Activated naive CD4-positive, alpha-beta T cell treated with anti-CD3 and anti-CD28 coated beads for 36 hours (primary cell): ENCODE measurements around the gene SORCS1. TPM values are rescaled to one million over a fixed set of nuclear protein-coding genes. Genes with fewer than 3 reads are reported as not detected.

ENCODE experiments used
- CTCF ChIA-PET: fragments of 350-600 bp; sonication (Branson Sonifier 250); formaldehyde crosslinking; loops from one replicate; lab custom pipeline; 2021; ENCODE audit warnings: antibody characterized with exemption; lab: Charles Lee
- DNase-seq: peaks from one replicate; pipeline ENCODE4 v3.0.0-alpha.2; 2020
- H3K27ac Mint-ChIP-seq: one replicate; pipeline ENCODE4 v1.8.0; 2021; ENCODE audit warnings: mild to moderate bottlenecking, mixed read lengths
- H3K27me3 Mint-ChIP-seq: one replicate; pipeline ENCODE4 v1.8.0; 2021; ENCODE audit warnings: low read depth, mixed read lengths
- H3K36me3 Mint-ChIP-seq: one replicate; pipeline ENCODE4 v1.8.0; 2021; ENCODE audit warnings: low read depth, mixed read lengths
- H3K4me1 Mint-ChIP-seq: one replicate; pipeline ENCODE4 v1.8.0; 2021; ENCODE audit warnings: low read depth, mixed read lengths
- H3K4me3 Mint-ChIP-seq: one replicate; pipeline ENCODE4 v1.8.0; 2021; ENCODE audit warnings: mild to moderate bottlenecking, moderate library complexity, mixed read lengths
- H3K9me3 Mint-ChIP-seq: one replicate; pipeline ENCODE4 v1.8.0; 2021; ENCODE audit warnings: mixed read lengths
- intact Hi-C: fragments of 100-400 bp; cut with micrococcal nuclease; formaldehyde crosslinking; loops from one replicate; pipeline ENCODE4 v1.15.1; 2023
- total RNA-seq, 2 experiments: library from RNA; stranded (reverse); gene quantifications; one replicate each; pipeline ENCODE4 v1.2.3, GENCODE V29; 2021

SORCS1 gene
- total RNA-seq, 2 experiments from 2014 or later = not detected

DNA sequence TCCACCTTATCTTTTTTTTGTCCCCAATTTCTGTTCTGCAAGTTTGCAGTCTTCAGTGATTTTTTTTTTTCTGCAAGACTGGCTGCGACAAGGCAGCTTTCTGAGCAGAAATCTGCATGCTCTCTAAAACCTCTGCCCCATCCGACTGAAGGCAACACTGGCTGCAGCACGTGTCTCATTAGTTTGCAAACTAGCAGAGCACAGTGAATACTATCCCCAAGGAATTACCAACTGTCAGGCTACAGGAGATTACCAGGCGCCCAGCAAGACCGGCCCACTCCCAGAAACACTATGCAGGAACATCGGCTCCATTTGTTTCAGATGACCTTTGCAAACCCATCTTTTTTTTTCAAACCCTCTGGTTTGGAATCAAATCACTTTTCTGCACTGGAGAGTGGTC, 538.8 kb downstream of the SORCS1 start:
- DNase-seq = no peak
- Mint-ChIP-seq H3K4me3 (no peak overlapping the region), H3K27me3 (peaks cover 3% of the 10 kb centered on the region), H3K27ac (no peak overlapping the region), H3K36me3 (no peaks in the 10 kb centered on the region), H3K9me3 (no peaks in the 10 kb centered on the region), H3K4me1 (no peaks in the 10 kb centered on the region)
- intact Hi-C loops = loop anchor here (2.0 to 10.0 kb wide), 2 partner anchors 79 to 1919 kb away; no protein-coding TSS in a partner anchor
- CTCF ChIA-PET = interaction anchor here (0.6 to 1.5 kb wide), 4 partner anchors 40 to 895 kb away, joined by 3 to 4 read pairs (median 4); no protein-coding TSS in a partner anchor

DNA sequence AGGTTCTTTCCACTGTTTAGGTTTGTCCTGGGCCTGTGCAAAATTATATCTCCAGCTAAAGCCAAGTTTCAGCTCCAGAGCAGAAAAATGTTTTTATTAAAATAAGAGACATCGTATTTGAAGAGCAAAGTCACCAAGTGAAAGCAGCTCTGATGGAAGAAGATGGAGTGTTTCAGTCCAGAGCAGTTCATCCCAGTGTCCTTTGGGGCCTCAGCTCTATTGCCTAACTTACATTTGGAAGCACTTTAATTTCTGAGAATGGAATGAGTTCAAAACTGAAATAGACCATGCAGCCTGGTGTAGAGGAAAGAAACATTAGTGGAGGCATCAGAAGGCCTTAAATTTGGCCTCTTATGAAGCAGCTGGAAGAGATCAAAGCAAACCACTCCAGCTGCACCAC, 545.2 kb downstream of the SORCS1 start:
- CTCF ChIA-PET = no interaction called here
- no peaks in the 10 kb centered on the region for H3K27me3 Mint-ChIP-seq
- H3K4me1 Mint-ChIP-seq = no peaks in the 10 kb centered on the region
- H3K36me3 Mint-ChIP-seq = no peaks in the 10 kb centered on the region
- H3K27ac Mint-ChIP-seq = no peak overlapping the region
- H3K9me3 Mint-ChIP-seq = no peaks in the 10 kb centered on the region
- H3K4me3 Mint-ChIP-seq = no peak overlapping the region
- intact Hi-C loops = no loop called here
- no peak for DNase-seq

DNA sequence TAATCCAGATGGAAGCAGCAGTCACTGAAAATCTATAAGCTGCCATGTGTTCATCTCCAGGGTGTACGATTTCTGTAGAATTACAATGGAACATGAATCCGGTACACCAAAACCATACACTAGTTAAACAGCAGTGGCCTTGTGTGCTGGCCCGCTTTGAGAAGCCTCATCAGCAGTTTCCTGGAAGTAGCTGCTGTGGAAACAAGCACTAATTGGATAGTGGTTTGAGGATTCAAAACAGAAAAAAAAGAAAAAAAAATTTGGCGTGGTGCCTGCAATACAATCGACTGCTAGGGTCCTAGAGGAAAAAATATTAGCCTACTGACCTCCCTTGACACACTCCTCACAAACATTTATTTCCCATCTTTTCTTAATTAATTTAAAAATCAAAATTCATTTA, 545.9 kb downstream of the SORCS1 start:
- no peak for DNase-seq
- H3K36me3 Mint-ChIP-seq = no peaks in the 10 kb centered on the region
- H3K9me3 Mint-ChIP-seq = no peaks in the 10 kb centered on the region
- no peaks in the 10 kb centered on the region for H3K27me3 Mint-ChIP-seq
- H3K4me3 Mint-ChIP-seq = no peak overlapping the region
- H3K4me1 Mint-ChIP-seq = no peaks in the 10 kb centered on the region
- CTCF ChIA-PET = no interaction called here
- intact Hi-C loops = no loop called here
- H3K27ac Mint-ChIP-seq = no peak overlapping the region

DNA sequence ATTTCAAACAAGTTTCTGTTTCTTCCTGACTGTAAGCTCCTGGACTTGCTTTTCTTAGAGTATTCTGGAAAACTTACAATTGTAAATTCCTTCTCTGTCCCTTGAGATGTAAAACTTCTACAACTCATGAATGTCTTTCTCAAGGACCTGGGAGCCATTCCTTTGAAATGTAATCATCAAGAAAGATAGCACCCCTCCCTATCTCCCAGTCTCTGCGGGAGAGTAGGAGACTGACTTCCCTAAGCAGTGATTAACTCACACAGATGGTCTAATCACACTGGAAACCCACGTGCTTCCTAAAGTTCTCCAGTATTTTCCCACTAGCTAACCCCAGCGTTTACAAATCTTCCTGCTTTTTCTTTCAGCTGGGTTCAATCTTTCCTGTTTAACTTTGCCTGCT, 549.4 kb downstream of the SORCS1 start:
- no peaks in the 10 kb centered on the region for H3K27me3 Mint-ChIP-seq
- no peak for DNase-seq
- intact Hi-C loops = no loop called here
- no peaks in the 10 kb centered on the region for H3K4me1 Mint-ChIP-seq
- H3K36me3 Mint-ChIP-seq = no peaks in the 10 kb centered on the region
- no peak overlapping the region for H3K27ac Mint-ChIP-seq
- H3K9me3 Mint-ChIP-seq = no peaks in the 10 kb centered on the region
- CTCF ChIA-PET = no interaction called here
- H3K4me3 Mint-ChIP-seq = no peak overlapping the region

DNA sequence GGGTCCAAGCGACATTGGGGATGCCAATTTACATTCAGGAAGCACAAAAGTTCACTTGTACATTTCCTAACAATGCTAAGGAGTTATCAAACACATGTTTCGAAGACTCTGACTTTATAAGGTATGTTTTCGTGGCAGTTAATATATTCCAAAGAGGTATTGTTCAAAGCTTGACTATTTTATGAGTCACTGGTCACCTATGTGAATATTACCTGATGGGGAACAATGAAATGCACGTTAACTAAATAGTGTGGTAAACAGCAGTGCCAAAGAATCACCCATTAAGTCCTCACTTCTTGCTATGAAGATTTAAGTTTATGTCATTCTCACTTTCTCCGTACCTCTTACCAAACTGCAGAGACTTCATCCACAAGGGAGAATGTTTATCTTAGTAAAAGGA, 550.2 kb downstream of the SORCS1 start:
- no peaks in the 10 kb centered on the region for H3K9me3 Mint-ChIP-seq
- no peaks in the 10 kb centered on the region for H3K36me3 Mint-ChIP-seq
- H3K4me1 Mint-ChIP-seq = no peaks in the 10 kb centered on the region
- intact Hi-C loops = no loop called here
- H3K27me3 Mint-ChIP-seq = no peaks in the 10 kb centered on the region
- no peak for DNase-seq
- H3K4me3 Mint-ChIP-seq = no peak overlapping the region
- CTCF ChIA-PET = no interaction called here
- H3K27ac Mint-ChIP-seq = no peak overlapping the region

DNA sequence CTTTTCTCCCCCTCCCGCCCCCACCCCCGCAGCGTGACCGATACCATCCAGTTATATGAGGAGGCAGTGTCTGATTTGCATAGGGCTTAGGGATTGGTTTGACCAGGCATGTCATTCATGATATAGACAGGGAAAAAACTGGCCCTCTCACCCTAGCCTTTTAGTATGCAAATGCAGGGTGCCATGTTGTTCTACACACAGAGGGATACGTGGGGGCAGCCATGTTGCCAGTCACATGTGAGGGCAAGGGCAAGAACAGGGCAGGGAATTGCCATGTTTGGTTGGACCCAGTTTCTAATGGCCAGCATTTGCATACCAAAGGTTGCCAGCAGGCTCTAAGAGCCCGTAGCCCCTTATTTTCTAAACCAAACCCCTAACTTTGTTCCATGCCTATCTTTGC, 552.1 kb downstream of the SORCS1 start:
- H3K36me3 Mint-ChIP-seq = no peaks in the 10 kb centered on the region
- H3K4me3 Mint-ChIP-seq = no peak overlapping the region
- no peaks in the 10 kb centered on the region for H3K27me3 Mint-ChIP-seq
- no peak overlapping the region for H3K27ac Mint-ChIP-seq
- CTCF ChIA-PET = no interaction called here
- no peaks in the 10 kb centered on the region for H3K9me3 Mint-ChIP-seq
- no peaks in the 10 kb centered on the region for H3K4me1 Mint-ChIP-seq
- no peak for DNase-seq
- intact Hi-C loops = no loop called here

DNA sequence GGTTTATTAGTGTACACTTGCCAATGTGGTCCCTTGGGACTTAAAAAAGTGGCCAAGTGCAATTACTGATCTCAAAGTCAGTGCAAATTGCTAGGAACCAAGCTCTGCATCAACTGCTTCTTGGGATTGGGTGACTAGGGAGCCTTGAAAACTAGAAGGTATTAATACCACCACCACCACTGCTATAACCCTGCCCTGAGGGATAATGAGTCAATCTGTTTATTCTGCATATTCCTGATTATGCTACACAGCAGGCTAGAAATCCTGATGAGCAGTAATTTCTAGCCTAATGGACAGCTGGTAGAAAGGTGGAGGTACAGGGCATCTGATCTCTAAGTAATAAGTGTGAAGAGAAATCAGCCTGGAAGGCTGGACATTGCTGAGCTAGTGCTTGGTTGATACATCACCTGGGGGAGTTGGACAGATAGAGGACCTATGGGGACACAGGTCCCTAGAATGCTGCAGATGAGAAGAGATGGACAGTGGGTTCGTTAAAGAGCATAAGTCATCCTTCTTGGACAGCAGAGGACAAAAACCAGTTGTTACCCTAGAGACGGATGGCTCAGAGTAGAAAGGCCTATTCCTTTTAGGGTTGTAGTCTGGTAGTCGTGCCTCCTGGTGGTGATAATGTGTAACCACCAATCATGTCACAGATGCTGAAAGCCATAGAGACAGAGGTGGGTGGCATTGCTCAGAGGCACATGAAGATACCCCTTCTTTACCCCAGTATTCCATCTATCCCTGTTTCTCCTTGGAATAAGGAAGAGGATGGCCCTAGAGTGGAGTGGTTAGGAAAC, 554.8 kb downstream of the SORCS1 start:
- no peaks in the 10 kb centered on the region for H3K4me1 Mint-ChIP-seq
- H3K9me3 Mint-ChIP-seq = no peaks in the 10 kb centered on the region
- CTCF ChIA-PET = no interaction called here
- H3K36me3 Mint-ChIP-seq = no peaks in the 10 kb centered on the region
- H3K27me3 Mint-ChIP-seq = no peaks in the 10 kb centered on the region
- intact Hi-C loops = no loop called here
- H3K27ac Mint-ChIP-seq = no peak overlapping the region
- no peak overlapping the region for H3K4me3 Mint-ChIP-seq
- no peak for DNase-seq

DNA sequence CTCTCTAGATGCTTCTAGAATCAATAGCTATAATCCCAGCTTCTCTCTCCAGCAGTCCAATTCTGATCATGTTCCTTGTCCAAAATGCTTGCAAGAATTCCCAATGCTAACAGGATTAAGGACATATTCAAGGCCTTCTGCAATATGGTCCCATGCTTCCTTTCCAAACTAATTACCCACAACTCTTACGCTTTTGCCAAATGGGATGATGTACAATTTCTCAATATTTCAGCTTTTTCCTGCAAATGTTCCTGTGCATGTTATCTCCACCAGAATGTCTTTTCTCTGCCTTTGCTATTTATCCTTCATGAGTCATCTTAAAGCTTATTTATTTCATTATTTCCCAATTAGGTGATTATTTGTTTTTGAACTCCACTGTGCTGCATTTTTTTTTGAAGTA, 556.4 kb downstream of the SORCS1 start:
- H3K4me1 Mint-ChIP-seq = no peaks in the 10 kb centered on the region
- CTCF ChIA-PET = interaction anchor here (1.0 kb wide), 1 partner anchor 49 kb away, joined by 6 read pairs; no protein-coding TSS in a partner anchor
- no peak overlapping the region for H3K27ac Mint-ChIP-seq
- intact Hi-C loops = no loop called here
- no peak overlapping the region for H3K4me3 Mint-ChIP-seq
- no peaks in the 10 kb centered on the region for H3K9me3 Mint-ChIP-seq
- no peaks in the 10 kb centered on the region for H3K27me3 Mint-ChIP-seq
- no peaks in the 10 kb centered on the region for H3K36me3 Mint-ChIP-seq
- no peak for DNase-seq

DNA sequence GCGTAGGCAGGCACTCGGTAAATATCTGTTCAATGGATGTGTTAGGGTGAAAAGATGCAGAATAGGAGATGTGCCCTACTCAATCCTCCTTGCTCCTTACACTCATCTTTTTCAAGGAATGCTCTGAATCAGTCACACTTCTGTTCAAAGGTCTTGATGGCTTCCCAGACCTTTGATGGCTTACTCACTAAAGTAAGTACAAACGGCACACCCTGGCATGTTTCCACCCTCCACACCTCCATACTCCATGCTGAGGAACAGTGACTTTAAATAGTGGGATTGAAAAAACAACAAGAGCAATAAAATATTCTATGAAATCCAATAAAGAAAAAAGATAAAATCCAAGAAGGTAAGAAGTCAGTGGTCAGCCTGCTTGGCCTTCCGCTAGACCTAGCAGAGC, 569.2 kb downstream of the SORCS1 start:
- CTCF ChIA-PET = no interaction called here

DNA sequence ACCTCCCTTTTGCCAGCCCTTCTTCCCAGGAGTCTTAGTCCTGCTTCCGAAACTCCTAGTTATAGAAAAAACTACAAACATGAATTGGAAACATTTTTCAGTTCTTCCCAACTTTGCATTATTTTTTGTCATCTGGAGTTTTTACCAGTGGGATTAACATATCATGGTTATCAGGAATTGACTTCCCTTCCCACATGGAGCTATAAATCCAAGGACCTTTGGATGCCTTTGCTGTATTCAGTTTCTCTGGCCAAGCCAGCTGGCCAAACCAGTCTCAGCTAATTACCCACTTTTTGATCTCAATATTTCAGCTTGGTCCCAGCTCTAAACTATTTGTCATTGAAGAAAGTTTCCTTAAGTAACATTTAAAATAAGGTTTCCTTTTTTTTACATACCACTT, 570.6 kb downstream of the SORCS1 start:
- Mint-ChIP-seq H3K9me3 (peaks cover 1% of the 10 kb centered on the region), H3K36me3 (no peaks in the 10 kb centered on the region), H3K27me3 (no peaks in the 10 kb centered on the region), H3K4me3 (no peak overlapping the region), H3K4me1 (no peaks in the 10 kb centered on the region), H3K27ac (no peak overlapping the region)
- DNase-seq = no peak
- intact Hi-C loops = no loop called here
- CTCF ChIA-PET = no interaction called here

More for the DNA sequence above, 569.2 kb downstream of the SORCS1 start:
- no peak for DNase-seq
- Mint-ChIP-seq H3K27me3 (no peaks in the 10 kb centered on the region), H3K9me3 (peaks cover 1% of the 10 kb centered on the region), H3K27ac (no peak overlapping the region), H3K4me1 (no peaks in the 10 kb centered on the region), H3K4me3 (no peak overlapping the region), H3K36me3 (no peaks in the 10 kb centered on the region)
- intact Hi-C loops = no loop called here

DNA sequence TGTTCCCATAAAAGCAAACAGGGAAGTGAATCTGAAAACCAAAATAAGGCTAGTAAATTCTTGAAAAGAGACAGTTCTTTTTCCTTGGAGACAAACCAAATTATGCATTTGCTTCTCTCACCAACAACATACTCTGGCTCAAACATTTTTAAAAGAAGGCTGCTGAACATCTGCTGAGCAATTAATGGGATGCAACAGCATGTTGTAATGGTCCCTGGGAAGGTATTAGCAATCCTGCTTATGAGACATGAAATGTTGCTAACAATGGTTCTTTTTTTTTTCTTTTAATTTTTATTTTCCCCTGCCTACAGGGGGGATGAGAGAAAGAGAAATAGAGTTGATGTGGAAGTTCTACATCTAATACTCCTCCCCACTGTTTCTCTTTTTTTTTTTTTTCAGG, 572.1 kb downstream of the SORCS1 start:
- H3K36me3 Mint-ChIP-seq = no peaks in the 10 kb centered on the region
- no peak overlapping the region for H3K27ac Mint-ChIP-seq
- DNase-seq = no peak
- intact Hi-C loops = no loop called here
- no peak overlapping the region for H3K4me3 Mint-ChIP-seq
- CTCF ChIA-PET = no interaction called here
- H3K9me3 Mint-ChIP-seq = peaks cover 1% of the 10 kb centered on the region
- no peaks in the 10 kb centered on the region for H3K27me3 Mint-ChIP-seq
- H3K4me1 Mint-ChIP-seq = no peaks in the 10 kb centered on the region

DNA sequence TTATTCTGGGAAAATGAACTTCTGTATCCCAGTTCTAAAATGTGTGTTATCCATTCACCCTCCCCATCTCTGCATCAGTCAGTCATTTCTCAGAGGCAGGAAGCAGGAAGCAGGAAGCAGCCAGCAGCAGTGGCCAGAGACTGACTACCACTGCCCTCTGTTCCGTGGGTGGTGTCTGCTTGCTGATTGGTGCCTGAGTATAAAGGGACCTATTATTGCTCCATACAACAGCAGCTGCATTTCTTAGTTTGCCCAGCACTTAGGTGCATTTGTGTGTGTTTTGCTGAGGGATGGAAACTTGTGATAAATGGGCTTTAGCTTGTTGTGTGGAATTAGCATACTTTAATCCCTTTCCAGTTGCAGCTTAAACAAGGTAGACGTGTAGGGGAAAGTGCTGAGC, 582.2 kb downstream of the SORCS1 start:
- intact Hi-C loops = no loop called here
- CTCF ChIA-PET = no interaction called here
- Mint-ChIP-seq H3K9me3 (no peaks in the 10 kb centered on the region), H3K4me1 (no peaks in the 10 kb centered on the region), H3K27ac (no peak overlapping the region), H3K36me3 (no peaks in the 10 kb centered on the region), H3K27me3 (no peaks in the 10 kb centered on the region), H3K4me3 (no peak overlapping the region)
- DNase-seq = no peak

DNA sequence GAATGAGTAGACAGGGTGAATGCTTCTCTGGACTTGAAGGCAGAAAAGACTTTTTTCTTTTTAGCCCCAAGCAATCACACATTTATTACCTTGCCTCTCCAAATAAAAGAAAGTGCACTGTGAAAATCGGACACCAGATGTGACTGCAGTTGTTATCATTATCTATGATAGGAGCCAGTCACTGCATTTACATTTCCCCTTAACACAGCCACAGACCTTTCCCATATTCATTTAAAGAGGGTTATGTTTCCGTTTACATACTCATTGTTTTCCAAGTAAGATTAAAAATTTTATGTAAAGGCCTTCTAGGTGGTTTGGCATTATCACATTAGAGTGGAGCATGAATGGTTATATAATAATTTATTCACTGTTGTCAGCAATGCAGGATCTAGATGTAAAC, 586.8 kb downstream of the SORCS1 start:
- Mint-ChIP-seq H3K4me1 (no peaks in the 10 kb centered on the region), H3K27me3 (peaks cover 9% of the 10 kb centered on the region), H3K36me3 (no peaks in the 10 kb centered on the region), H3K27ac (no peak overlapping the region), H3K4me3 (no peak overlapping the region), H3K9me3 (no peaks in the 10 kb centered on the region)
- intact Hi-C loops = no loop called here
- CTCF ChIA-PET = no interaction called here
- no peak for DNase-seq
